Prostate gland (tissue), 2 donors: ENCODE data around the gene PTRHD1.

ENCODE experiments used
- CTCF ChIP-seq, 4 experiments: fragments of 200-600 bp in 2 of 4; fragments of 450-650 bp in 2 of 4; sonication (generic) in 2 of 4; IDR thresholded peaks; 1 replicate in 3 of 4; 2 replicates in 1 of 4; pipeline ENCODE4 v1.5.1; 2016 to 2019; ENCODE audit warnings: antibody characterized with exemption in 4 of 4, mild to moderate bottlenecking in 2 of 4, moderate library complexity in 2 of 4
- POLR2A ChIP-seq: fragments of 450-650 bp; IDR thresholded peaks from one replicate; pipeline ENCODE4 v1.6.1; 2016; ENCODE audit warnings: antibody characterized with exemption, mild to moderate bottlenecking
- POLR2AphosphoS5 ChIP-seq: sonication (generic); formaldehyde crosslinking; IDR thresholded peaks from one replicate; pipeline ENCODE4 v1.6.1; 2017; ENCODE audit warnings: antibody characterized with exemption

- TF ChIP-seq CTCF (IDR thresholded peaks at IDR 0.05), result no peak
- no peak for TF ChIP-seq POLR2AphosphoS5
- no peak for TF ChIP-seq POLR2A
Measured at GRCh38 chr2:24797644-24798043, 4.5 kb upstream of the PTRHD1 start.
